ENCODE measurements around the gene TMX2. TPM values are rescaled to one million over a fixed set of nuclear protein-coding genes. Genes with fewer than 3 reads are reported as not detected.
A peak's percentile ranks its signal among the peaks of the same experiment; 100 is the strongest.

Gene TMX2
- total and polyA plus RNA-seq, 2 donors (not counting 3 experiments of a cell fraction or from before 2014, with no cell fraction given), result 52.7 to 67.7 TPM

- Histone ChIP-seq H3K9me1 (replicated peaks; ENCODE audit: control insufficient read depth, extremely low read depth, insufficient read depth, low read length) (no peaks in the 10 kb centered on the region), H3K27me3 (ENCODE audit: control insufficient read depth in 2 of 2, insufficient read depth in 2 of 2, low read length in 2 of 2) (no peaks in the 10 kb centered on the region), H3K4me1 (ENCODE audit: control insufficient read depth, extremely low read depth, insufficient read depth, low read length) (peaks cover 62% of the 10 kb centered on the region), H3K79me2 (ENCODE audit: control insufficient read depth, insufficient read depth, low read length) (peaks cover 96% of the 10 kb centered on the region), H3K9me3 (replicated peaks; ENCODE audit: control insufficient read depth, insufficient read depth, low read length) (no peaks in the 10 kb centered on the region), H3K4me3 (replicated peaks in 1 of 3; ENCODE audit: insufficient read depth in 1 of 3, low read depth in 1 of 3, low read length in 3 of 3) (no peak overlapping the region), H3K9ac (replicated peaks; ENCODE audit: extremely low read depth, insufficient read depth, low read length) (no peak overlapping the region), H2AFZ (ENCODE audit: low read depth, low read length) (no peak overlapping the region), H4K20me1 (replicated peaks; ENCODE audit: control insufficient read depth, extremely low read depth, insufficient read depth, low read length) (peaks cover 8% of the 10 kb centered on the region), H3K27ac (ENCODE audit: insufficient read depth, low read depth, low read length) (peak overlapping the region; percentile 18), H3K36me3 (ENCODE audit: control insufficient read depth in 2 of 2, extremely low read depth in 1 of 2, insufficient read depth in 2 of 2, low read length in 2 of 2) (peaks cover 0 to 3% of the 10 kb centered on the region in 2 experiments), H3K4me2 (ENCODE audit: insufficient read depth, low read length) (peak overlapping the region; percentile 52)
- TF ChIP-seq CTCF (IDR thresholded peaks at IDR 0.05; ENCODE audit: extremely low read depth in 1 of 2, insufficient read depth in 1 of 2, low read depth in 1 of 2, low read length in 2 of 2), result no peak
- TF ChIP-seq POLR2AphosphoS5 (IDR thresholded peaks at IDR 0.05; ENCODE audit: insufficient read depth, low read depth, low read length), result no peak
- no peak for TF ChIP-seq FOS (IDR thresholded peaks at IDR 0.05; ENCODE audit: borderline replicate concordance, insufficient read depth, low read length)
- TF ChIP-seq JUN (IDR thresholded peaks at IDR 0.05; ENCODE audit: borderline replicate concordance, insufficient read depth, insufficient read length, low read depth), result no peak
- TF ChIP-seq POLR2A (IDR thresholded peaks at IDR 0.05; ENCODE audit: low read depth, low read length), result no peak
- no peak for TF ChIP-seq MYC (IDR thresholded peaks at IDR 0.05; ENCODE audit: low read depth, low read length)
- TF ChIP-seq EZH2 (IDR thresholded peaks at IDR 0.05; ENCODE audit: borderline replicate concordance, low read depth, low read length, severe bottlenecking), result no peak
- no peak for TF ChIP-seq GATA2 (IDR thresholded peaks at IDR 0.05; ENCODE audit: insufficient read depth, insufficient read length, low read depth, low read length)
- no peak for TF ChIP-seq MAX (IDR thresholded peaks at IDR 0.05; ENCODE audit: insufficient read depth, insufficient read length)
- intact Hi-C loops (cut with micrococcal nuclease) (no loop called here), dilution Hi-C loops (cut with MboI; ENCODE audit: extremely low pct_ligation_motif_present, low sequenced_read_pairs) (no loop called here)
- CTCF ChIA-PET, result interaction anchor here (2.2 to 3.2 kb wide), 3 partner anchors 11 to 28 kb away, joined by 6 to 41 read pairs (median 9); partner anchors contain the start of genes BTBD18 and CTNND1
- BruUV-seq (replicated peaks), result no TSS peak
- no peak for FAIRE-seq
- no peak for DNase-seq (ENCODE audit: low read depth, low spot score)
- POLR2A ChIA-PET, result interaction anchor here (0.7 kb wide), 1 partner anchor 10 kb away, joined by 4 read pairs; no protein-coding TSS in a partner anchor
Observed at GRCh38 chr11:57772562-57772961, 60.2 kb downstream of the TMX2 start.
